Vagina (tissue), 2 donors: ENCODE measurements around the gene INPP5K. TPM values are rescaled to one million over a fixed set of nuclear protein-coding genes. Genes with fewer than 3 reads are reported as not detected.

Experiments used
- DNase-seq, 2 donors: peaks; one replicate each; pipeline ENCODE4 v3.0.0-alpha.2; 2017; ENCODE audit errors: extremely low spot score in 2 of 2
- H3K27ac ChIP-seq: fragments of 200-600 bp; sonication (generic); one replicate; pipeline ENCODE4 v1.5.1; 2019
- H3K27me3 ChIP-seq: fragments of 200-600 bp; sonication (generic); one replicate; pipeline ENCODE4 v1.5.1; 2019
- H3K36me3 ChIP-seq, 2 donors: fragments of 200-600 bp; sonication (generic); one replicate each; pipeline ENCODE4 v1.5.1; 2017 to 2019
- H3K4me1 ChIP-seq: fragments of 200-600 bp; sonication (generic); one replicate; pipeline ENCODE4 v1.5.1; 2019
- H3K4me3 ChIP-seq, 2 donors: fragments of 200-600 bp; sonication (generic); 1 replicate in 1 of 2; 2 replicates in 1 of 2; pipeline ENCODE4 v1.5.1; 2016 to 2019
- H3K9me3 ChIP-seq: fragments of 200-600 bp; sonication (generic); one replicate; pipeline ENCODE4 v1.5.1; 2019
- CTCF ChIP-seq, 3 experiments: fragments of 450-650 bp in 2 of 3; fragments of 200-600 bp in 1 of 3; sonication (generic) in 1 of 3; IDR thresholded peaks; one replicate each; pipeline ENCODE4 v1.5.1; 2017 to 2019; ENCODE audit warnings: antibody characterized with exemption in 3 of 3, mild to moderate bottlenecking in 2 of 3, moderate library complexity in 2 of 3
- POLR2A ChIP-seq, 2 donors: fragments of 450-650 bp; IDR thresholded peaks; one replicate each; pipeline ENCODE4 v1.6.1; 2017; ENCODE audit warnings: antibody characterized with exemption in 2 of 2, mild to moderate bottlenecking in 2 of 2, moderate library complexity in 2 of 2
- POLR2AphosphoS5 ChIP-seq, 2 donors: sonication (generic); formaldehyde crosslinking; IDR thresholded peaks; one replicate each; pipeline ENCODE4 v1.9.0; 2017; ENCODE audit warnings: antibody characterized with exemption in 2 of 2, mild to moderate bottlenecking in 2 of 2, low read depth in 1 of 2; ENCODE audit not compliant: insufficient read depth in 1 of 2
- intact Hi-C: fragments of 100-400 bp; cut with DNase I; formaldehyde crosslinking; loops from one replicate; pipeline ENCODE4 v1.15.1; 2023
- total RNA-seq: library from RNA; depleted of rRNA; stranded (reverse); fragments of >200 nt; gene quantifications from one replicate; pipeline ENCODE4 v1.2.3, GENCODE V29; 2016

The INPP5K gene
- total RNA-seq, 1 donor from 2014 or later = 96.0 TPM

GRCh38 chr17:1481736-1482135, 34.7 kb downstream of the INPP5K start:
- intact Hi-C loops = no loop called here
- Histone ChIP-seq H3K36me3 (peaks cover 3 to 61% of the 10 kb centered on the region in 2 donors), H3K9me3 (no peaks in the 10 kb centered on the region), H3K4me3 (no peak overlapping the region), H3K27me3 (no peaks in the 10 kb centered on the region), H3K4me1 (peaks cover 32% of the 10 kb centered on the region), H3K27ac (no peak overlapping the region)
- TF ChIP-seq CTCF (IDR thresholded peaks at IDR 0.05) (no peak), POLR2AphosphoS5 (IDR thresholded peaks at IDR 0.05; ENCODE audit: insufficient read depth in 1 of 2, low read depth in 1 of 2) (no peak), POLR2A (IDR thresholded peaks at IDR 0.05) (no peak)
- DNase-seq = no peak

- Histone ChIP-seq H3K4me3 (no peak overlapping the region), H3K36me3 (peaks cover 3 to 69% of the 10 kb centered on the region in 2 donors), H3K27me3 (no peaks in the 10 kb centered on the region), H3K27ac (no peak overlapping the region), H3K9me3 (no peaks in the 10 kb centered on the region), H3K4me1 (peaks cover 25% of the 10 kb centered on the region)
- no peak for DNase-seq
- intact Hi-C loops = no loop called here
- TF ChIP-seq POLR2AphosphoS5 (IDR thresholded peaks at IDR 0.05; ENCODE audit: insufficient read depth in 1 of 2, low read depth in 1 of 2) (no peak), POLR2A (IDR thresholded peaks at IDR 0.05) (no peak), CTCF (IDR thresholded peaks at IDR 0.05) (no peak)
These were observed 35.5 kb downstream of the INPP5K start for GRCh38 chr17:1480747-1481465.

GRCh38 chr17:1478418-1478817, 38.0 kb downstream of the INPP5K start:
- H3K27me3 ChIP-seq = no peaks in the 10 kb centered on the region
- H3K27ac ChIP-seq = no peak overlapping the region
- DNase-seq = no peak
- peaks cover 8% of the 10 kb centered on the region for H3K4me1 ChIP-seq
- H3K36me3 ChIP-seq = peaks cover 3 to 74% of the 10 kb centered on the region in 2 donors
- TF ChIP-seq POLR2A (IDR thresholded peaks at IDR 0.05) (no peak), CTCF (IDR thresholded peaks at IDR 0.05) (no peak), POLR2AphosphoS5 (IDR thresholded peaks at IDR 0.05; ENCODE audit: insufficient read depth in 1 of 2, low read depth in 1 of 2) (no peak)
- H3K4me3 ChIP-seq = no peak overlapping the region
- intact Hi-C loops = no loop called here
- H3K9me3 ChIP-seq = no peaks in the 10 kb centered on the region

GRCh38 chr17:1475321-1475854, 41.0 kb downstream of the INPP5K start:
- H3K36me3 ChIP-seq = peaks cover 3 to 73% of the 10 kb centered on the region in 2 donors

More at GRCh38 chr17:1475321-1475854, 41.0 kb downstream of the INPP5K start:
- no peaks in the 10 kb centered on the region for H3K9me3 ChIP-seq
- intact Hi-C loops = no loop called here
- no peaks in the 10 kb centered on the region for H3K27me3 ChIP-seq
- no peaks in the 10 kb centered on the region for H3K4me1 ChIP-seq
- H3K27ac ChIP-seq = no peak overlapping the region
- no peak overlapping the region for H3K4me3 ChIP-seq
- TF ChIP-seq POLR2AphosphoS5 (IDR thresholded peaks at IDR 0.05; ENCODE audit: insufficient read depth in 1 of 2, low read depth in 1 of 2) (no peak), CTCF (IDR thresholded peaks at IDR 0.05) (no peak), POLR2A (IDR thresholded peaks at IDR 0.05) (no peak)
- DNase-seq = no peak
